B cell (primary cell): Measurements from ENCODE around the gene PPP1R15A. TPM values are rescaled to one million over a fixed set of nuclear protein-coding genes. Genes with fewer than 3 reads are reported as not detected.

Experiments used
- ATAC-seq: fragments of 200-7000 bp; cut with Tn5 transposase; one replicate; pipeline ENCODE4 v1.10.0; 2021; ENCODE audit warnings: low read depth, mild to moderate bottlenecking, moderate number of reproducible peaks, moderate library complexity
- CTCF ChIA-PET: fragments of 350-600 bp; sonication (Branson Sonifier 250); formaldehyde crosslinking; loops from one replicate; lab custom pipeline; 2021; ENCODE audit warnings: antibody characterized with exemption, inconsistent platforms; lab: Charles Lee
- POLR2A ChIA-PET: fragments of 350-600 bp; sonication (Branson Sonifier 250); formaldehyde crosslinking; loops from one replicate; lab custom pipeline; 2021; ENCODE audit warnings: antibody characterized with exemption; lab: Charles Lee
- DNase-seq: peaks from one replicate; pipeline ENCODE4 v3.0.0; 2013
- H2AFZ ChIP-seq: 2 replicates; pipeline ENCODE4 v1.6.1; 2012; ENCODE audit warnings: mild to moderate bottlenecking, low read depth, low read length; ENCODE audit not compliant: insufficient read depth, poor library complexity, severe bottlenecking
- H3K27ac ChIP-seq, 2 donors: 1 replicate in 1 of 2; 2 replicates in 1 of 2; pipeline ENCODE4 v1.5.1; 2012 to 2013; ENCODE audit warnings: low read length in 2 of 2, mild to moderate bottlenecking in 2 of 2, moderate library complexity in 1 of 2
- H3K27me3 ChIP-seq, 4 experiments: fragments of 200-600 bp in 1 of 4; sonication (generic) in 1 of 4; replicated peaks in 1 of 4; 1 replicate in 2 of 4; 2 replicates in 2 of 4; pipeline versions ENCODE4 v1.6.1 to v1.7.0; 2013 to 2016; ENCODE audit warnings: low read length in 3 of 4, mild to moderate bottlenecking in 2 of 4, mixed read lengths in 1 of 4, moderate library complexity in 1 of 4; ENCODE audit not compliant: insufficient read depth in 4 of 4, control insufficient read depth in 3 of 4; ENCODE audit errors: control extremely low read depth in 1 of 4
- H3K36me3 ChIP-seq, 2 experiments: replicated peaks in 1 of 2; 1 replicate in 1 of 2; 2 replicates in 1 of 2; pipeline versions ENCODE4 v1.6.1 to v1.7.1; 2013; ENCODE audit warnings: low read length in 1 of 2; ENCODE audit not compliant: insufficient read depth in 2 of 2, control insufficient read depth in 1 of 2; ENCODE audit errors: control extremely low read depth in 1 of 2, extremely low read depth in 1 of 2
- H3K4me1 ChIP-seq, 2 donors: fragments of 200-600 bp in 1 of 2; sonication (generic) in 1 of 2; 1 replicate in 1 of 2; 2 replicates in 1 of 2; pipeline versions ENCODE4 v1.5.1 to v1.6.1; 2013 to 2017; ENCODE audit warnings: low read length in 2 of 2; ENCODE audit not compliant: control insufficient read depth in 2 of 2, insufficient read depth in 2 of 2
- H3K4me2 ChIP-seq: replicated peaks from 2 replicates; pipeline ENCODE3; 2012; ENCODE audit warnings: mild to moderate bottlenecking, low read depth, low read length; ENCODE audit not compliant: poor library complexity, severe bottlenecking
- H3K4me3 ChIP-seq, 5 experiments: fragments of 200-600 bp in 1 of 5; sonication (generic) in 1 of 5; 1 replicate in 3 of 5; 2 replicates in 2 of 5; pipeline versions ENCODE4 v1.5.1 to v1.7.0; 2011 to 2016; ENCODE audit warnings: low read length in 4 of 5, mild to moderate bottlenecking in 4 of 5, low read depth in 2 of 5, control low read depth in 1 of 5, moderate library complexity in 1 of 5; ENCODE audit not compliant: insufficient read depth in 1 of 5; ENCODE audit errors: control extremely low read depth in 1 of 5, extremely low read depth in 1 of 5
- H3K79me2 ChIP-seq: fragments of 200-600 bp; sonication (generic); one replicate; pipeline ENCODE4 v1.6.0; 2016; ENCODE audit warnings: low read length; ENCODE audit not compliant: control insufficient read depth, insufficient read depth
- H3K9ac ChIP-seq: fragments of 200-600 bp; sonication (generic); 2 replicates; pipeline ENCODE4 v1.6.1; 2017; ENCODE audit warnings: mild to moderate bottlenecking, low read length, moderate library complexity
- H3K9me3 ChIP-seq, 3 donors: one replicate each; pipeline versions ENCODE4 v1.6.1 to v1.7.1; 2013; ENCODE audit warnings: low read length in 2 of 3; ENCODE audit not compliant: control insufficient read depth in 2 of 3, insufficient read depth in 1 of 3; ENCODE audit errors: control extremely low read depth in 1 of 3
- H4K20me1 ChIP-seq: 2 replicates; pipeline ENCODE4 v1.6.0; 2012; ENCODE audit warnings: mild to moderate bottlenecking, low read length; ENCODE audit not compliant: insufficient read depth, control insufficient read depth, poor library complexity, severe bottlenecking
- H3K27ac Mint-ChIP-seq: one replicate; pipeline ENCODE4 v1.8.0; 2021; ENCODE audit warnings: mixed read lengths
- H3K27me3 Mint-ChIP-seq: one replicate; pipeline ENCODE4 v1.8.0; 2021; ENCODE audit warnings: mixed read lengths
- H3K4me1 Mint-ChIP-seq: one replicate; pipeline ENCODE4 v1.8.0; 2021; ENCODE audit warnings: mixed read lengths
- H3K4me3 Mint-ChIP-seq: one replicate; pipeline ENCODE4 v1.8.0; 2021; ENCODE audit warnings: mixed read lengths
- H3K9me3 Mint-ChIP-seq: one replicate; pipeline ENCODE4 v1.8.0; 2022; ENCODE audit warnings: mixed read lengths; ENCODE audit not compliant: insufficient read depth
- EZH2 ChIP-seq: IDR thresholded peaks from 2 replicates; pipeline ENCODE4 v1.6.1; 2012; ENCODE audit warnings: borderline replicate concordance, low read depth, mild to moderate bottlenecking, moderate library complexity, low read length; ENCODE audit not compliant: insufficient read depth, poor library complexity, severe bottlenecking
- WGBS: methylation state at CpG from one replicate; pipeline ENCODE4 v1.1.5; 2013; ENCODE audit warnings: missing lambda C conversion rate; ENCODE audit not compliant: insufficient coverage; 5-methylcytosine and 5-hydroxymethylcytosine counted together
- intact Hi-C: fragments of 100-400 bp; cut with micrococcal nuclease; formaldehyde crosslinking; loops from one replicate; pipeline ENCODE4 v1.10.0; 2022
- polyA plus RNA-seq: library from polyadenylated mRNA; depleted of rRNA; stranded (reverse); fragments of >200 nt; gene quantifications from 2 replicates; pipeline ENCODE4 v1.2.3, GENCODE V29; 2012
- total RNA-seq, 2 donors: library from RNA; stranded (reverse); fragments of 120-200 nt in 1 of 2; gene quantifications; 1 replicate in 1 of 2; 2 replicates in 1 of 2; pipeline versions ENCODE4 v1.2.3 to v1.2.4, GENCODE V29; 2013 to 2022
- TF ChIP-seq, protein P1 (sequence below): fragments of 200-600 bp; IDR thresholded peaks from one replicate; pipeline ENCODE4 v1.8.0; 2022; ENCODE audit warnings: antibody characterized with exemption, mild to moderate bottlenecking

The PPP1R15A gene
- total and polyA plus RNA-seq, 2 donors (not counting 1 experiment from before 2014, with no cell fraction given): 122 to 1,029 TPM

DNA sequence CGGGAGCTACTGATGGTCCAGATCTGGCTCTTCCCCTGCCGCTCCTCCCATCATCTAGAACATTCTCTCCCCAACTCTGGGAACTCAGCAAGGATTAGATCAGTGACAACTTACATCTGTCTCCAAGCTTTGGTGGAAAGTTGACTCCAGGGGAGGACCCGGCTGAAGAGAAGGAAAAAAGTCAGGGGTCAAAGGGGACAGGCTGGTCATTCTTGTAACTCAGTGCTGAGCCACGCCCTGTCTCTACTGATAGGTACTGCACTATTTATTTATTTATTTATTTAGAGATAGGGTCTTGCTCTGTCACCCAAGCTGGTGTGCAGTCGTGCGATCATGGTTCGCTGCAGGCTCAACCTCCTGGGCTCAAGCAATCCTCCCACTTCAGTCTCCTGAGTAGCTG, 18.1 kb upstream of the PPP1R15A start:
- H3K9me3 Mint-ChIP-seq: no peaks in the 10 kb centered on the region
- no peak overlapping the region for H3K27ac ChIP-seq
- no peaks in the 10 kb centered on the region for H3K27me3 ChIP-seq
- peaks cover 0 to 8% of the 10 kb centered on the region in 2 donors for H3K4me1 ChIP-seq
- no peaks in the 10 kb centered on the region for H3K27me3 Mint-ChIP-seq
- WGBS: 100% methylated on average over 1 of the region's 7 CpGs
- peaks cover 5% of the 10 kb centered on the region for H3K4me1 Mint-ChIP-seq
- H3K4me3 ChIP-seq: no peak overlapping the region
- intact Hi-C loops: no loop called here
- H3K9me3 ChIP-seq: no peaks in the 10 kb centered on the region
- no peaks in the 10 kb centered on the region for H3K36me3 ChIP-seq
- H3K79me2 ChIP-seq: no peaks in the 10 kb centered on the region
- ATAC-seq (no peak), DNase-seq (no peak)
- ChIA-PET CTCF (interaction anchor here (1.8 to 7.9 kb wide), 3 partner anchors 11 to 66 kb away, joined by 6 to 65 read pairs (median 8); no protein-coding TSS in a partner anchor), POLR2A (no interaction called here)
- no peaks in the 10 kb centered on the region for H4K20me1 ChIP-seq
- H3K9ac ChIP-seq: no peak overlapping the region
- H3K4me2 ChIP-seq: no peak overlapping the region
- H2AFZ ChIP-seq: no peak overlapping the region
- no peak overlapping the region for H3K4me3 Mint-ChIP-seq
- TF ChIP-seq EZH2: no peak
- TF ChIP-seq, protein P1, sequence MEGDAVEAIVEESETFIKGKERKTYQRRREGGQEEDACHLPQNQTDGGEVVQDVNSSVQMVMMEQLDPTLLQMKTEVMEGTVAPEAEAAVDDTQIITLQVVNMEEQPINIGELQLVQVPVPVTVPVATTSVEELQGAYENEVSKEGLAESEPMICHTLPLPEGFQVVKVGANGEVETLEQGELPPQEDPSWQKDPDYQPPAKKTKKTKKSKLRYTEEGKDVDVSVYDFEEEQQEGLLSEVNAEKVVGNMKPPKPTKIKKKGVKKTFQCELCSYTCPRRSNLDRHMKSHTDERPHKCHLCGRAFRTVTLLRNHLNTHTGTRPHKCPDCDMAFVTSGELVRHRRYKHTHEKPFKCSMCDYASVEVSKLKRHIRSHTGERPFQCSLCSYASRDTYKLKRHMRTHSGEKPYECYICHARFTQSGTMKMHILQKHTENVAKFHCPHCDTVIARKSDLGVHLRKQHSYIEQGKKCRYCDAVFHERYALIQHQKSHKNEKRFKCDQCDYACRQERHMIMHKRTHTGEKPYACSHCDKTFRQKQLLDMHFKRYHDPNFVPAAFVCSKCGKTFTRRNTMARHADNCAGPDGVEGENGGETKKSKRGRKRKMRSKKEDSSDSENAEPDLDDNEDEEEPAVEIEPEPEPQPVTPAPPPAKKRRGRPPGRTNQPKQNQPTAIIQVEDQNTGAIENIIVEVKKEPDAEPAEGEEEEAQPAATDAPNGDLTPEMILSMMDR: no peak
- H3K27ac Mint-ChIP-seq: no peak overlapping the region

DNA sequence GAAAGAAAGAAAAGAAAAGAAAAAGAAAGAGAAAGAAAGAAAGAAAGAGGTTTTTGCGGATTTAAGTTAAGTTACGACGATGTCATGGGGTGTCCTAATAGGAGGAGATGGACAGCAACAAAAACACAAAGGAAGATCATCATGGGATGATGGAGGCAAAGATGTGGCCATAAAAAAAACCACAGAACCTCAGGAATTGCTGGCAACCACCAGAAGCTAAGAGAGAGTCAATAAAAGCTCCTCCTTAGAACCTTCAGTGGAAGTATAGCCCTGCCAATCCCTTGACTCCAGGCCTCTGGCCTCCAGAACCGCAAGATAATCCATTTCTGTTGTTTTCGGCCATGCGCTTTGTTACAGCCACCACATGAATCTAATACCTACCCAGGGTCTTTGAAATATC, 15.3 kb upstream of the PPP1R15A start:
- Histone ChIP-seq H3K4me2 (no peak overlapping the region), H3K4me3 (no peak overlapping the region), H3K27me3 (no peaks in the 10 kb centered on the region), H4K20me1 (no peaks in the 10 kb centered on the region), H3K9ac (no peak overlapping the region), H3K27ac (no peak overlapping the region), H3K4me1 (peaks cover 5 to 14% of the 10 kb centered on the region in 2 donors), H3K9me3 (peaks cover 0 to 3% (median 0%) of the 10 kb centered on the region in 3 donors), H3K36me3 (no peaks in the 10 kb centered on the region), H2AFZ (no peak overlapping the region), H3K79me2 (no peaks in the 10 kb centered on the region)
- TF ChIP-seq, protein P1: no peak
- TF ChIP-seq EZH2: no peak
- DNase-seq: no peak
- Mint-ChIP-seq H3K4me1 (peaks cover 10% of the 10 kb centered on the region), H3K4me3 (no peak overlapping the region), H3K27ac (no peak overlapping the region), H3K9me3 (no peaks in the 10 kb centered on the region), H3K27me3 (no peaks in the 10 kb centered on the region)
- intact Hi-C loops: no loop called here
- ChIA-PET POLR2A (interaction anchor here (0.5 kb wide), 1 partner anchor 15 kb away, joined by 3 read pairs; no protein-coding TSS in a partner anchor), CTCF (interaction anchor here (0.5 to 7.9 kb wide), 3 partner anchors 13 to 291 kb away, joined by 3 to 65 read pairs (median 3); no protein-coding TSS in a partner anchor)
- no peak for ATAC-seq
- 100% methylated on average over 1 of the region's 6 CpGs for WGBS
